NCI-H82 treated with DMSO at 0.1 percent for 48 hours (cell line): Measurements from ENCODE around the gene HAPLN2.
"Not testable (repeated sequence)": the region's sequence is repeated elsewhere in the genome, so short reads cannot be mapped to it uniquely, and the experiment has no call there.

Source experiments
- DNase-seq: peaks from one replicate; lab custom pipeline; 2025; ENCODE audit not compliant: unreplicated experiment; lab: John Stamatoyannopoulos, UW

HAPLN2 gene

DNA sequence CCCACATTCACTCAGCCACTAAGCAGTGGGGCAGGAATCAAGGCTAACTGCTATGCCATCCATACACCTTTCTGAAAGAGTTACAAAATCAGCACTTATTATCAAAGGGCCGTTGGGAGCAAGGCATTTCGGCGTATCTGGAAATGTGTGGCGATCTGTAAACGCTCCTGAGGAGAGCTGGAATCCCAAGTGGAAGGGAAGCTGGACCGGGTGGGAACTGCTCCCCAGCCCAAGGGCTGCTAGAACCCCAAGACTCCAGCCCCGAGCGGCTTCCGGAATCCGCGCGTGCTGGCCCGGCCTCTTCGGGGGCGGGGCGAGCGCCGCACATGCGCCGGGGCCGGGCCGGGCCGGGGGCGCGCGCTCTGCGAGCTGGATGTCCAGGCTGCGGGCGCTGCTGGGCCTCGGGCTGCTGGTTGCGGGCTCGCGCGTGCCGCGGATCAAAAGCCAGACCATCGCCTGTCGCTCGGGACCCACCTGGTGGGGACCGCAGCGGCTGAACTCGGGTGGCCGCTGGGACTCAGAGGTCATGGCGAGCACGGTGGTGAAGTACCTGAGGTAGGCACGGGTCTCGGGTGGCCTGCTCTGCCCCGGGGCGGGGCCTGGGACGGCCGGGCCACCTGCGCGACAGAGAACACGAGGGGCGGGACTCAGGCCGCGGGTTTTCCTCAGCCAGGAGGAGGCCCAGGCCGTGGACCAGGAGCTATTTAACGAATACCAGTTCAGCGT, 27.6 kb upstream of the HAPLN2 start, which contains the start of gene NAXE:
Gene NAXE, plus strand, starts transcription at position 345 of the 726 bp plus-strand sequence. Its CDS starts 29 bp downstream, at position 374.
- peak; percentile 29 for DNase-seq

- DNase-seq: no peak
These were observed 26.9 kb upstream of the HAPLN2 start for GRCh38 chr1:156592158-156592909.

DNA sequence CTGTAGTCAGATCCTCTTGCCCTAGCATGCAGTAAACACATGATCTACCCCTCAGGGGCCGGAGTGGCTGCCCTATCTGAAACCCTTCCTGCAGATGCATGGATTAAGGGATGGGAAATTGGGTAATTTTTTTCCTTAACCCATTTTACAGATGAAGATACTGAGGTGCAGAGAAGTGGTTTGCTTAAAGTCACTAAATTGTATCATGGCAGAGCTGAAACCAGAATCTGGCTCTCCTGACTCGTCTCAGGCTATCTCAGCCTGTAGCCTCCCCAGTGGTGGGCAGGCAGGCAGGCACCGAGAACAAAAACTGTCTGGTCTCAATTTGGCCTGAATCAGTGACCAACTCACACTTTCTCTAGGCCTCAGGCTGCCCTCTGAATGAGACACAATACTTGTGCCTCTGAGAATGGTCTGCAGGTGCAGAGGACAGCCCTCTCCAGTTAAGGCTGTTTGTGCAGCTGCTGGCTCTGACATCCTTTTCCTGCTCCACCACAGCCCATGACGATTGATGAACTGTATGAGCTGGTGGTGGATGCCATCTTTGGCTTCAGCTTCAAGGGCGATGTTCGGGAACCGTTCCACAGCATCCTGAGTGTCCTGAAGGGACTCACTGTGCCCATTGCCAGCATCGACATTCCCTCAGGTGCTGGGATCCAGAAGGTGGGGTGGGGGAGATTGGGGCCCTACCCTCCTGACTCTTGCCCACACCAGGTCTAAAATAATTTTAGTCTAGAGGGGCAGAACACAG, 26.1 kb upstream of the HAPLN2 start:
- DNase-seq: no peak

GRCh38 chr1:156593661-156593989, 25.6 kb upstream of the HAPLN2 start:
- DNase-seq: no peak

- DNase-seq: no peak
These were observed 25.0 kb upstream of the HAPLN2 start for GRCh38 chr1:156594190-156594589.

DNA sequence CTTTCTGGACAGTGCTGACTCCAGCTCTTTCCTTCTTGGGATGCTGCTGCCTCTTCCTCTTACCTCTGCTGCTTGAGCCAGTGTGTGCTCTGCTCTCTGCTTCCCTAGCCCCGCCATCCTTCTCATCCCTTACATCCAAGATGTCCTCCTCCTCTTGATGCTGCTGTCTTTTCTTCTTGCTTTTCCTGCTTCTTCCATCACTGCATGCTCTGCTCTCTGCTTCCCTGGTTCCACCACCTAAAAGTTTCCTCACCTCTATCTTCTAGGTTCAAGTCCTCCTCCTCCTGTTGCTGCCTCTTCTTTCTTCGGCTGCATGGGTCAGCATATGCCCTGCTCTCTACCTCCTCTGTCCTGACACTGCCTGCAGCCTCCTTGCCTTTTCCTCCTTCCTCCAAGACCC, 24.2 kb upstream of the HAPLN2 start:
- DNase-seq: no peak

- DNase-seq: no peak
These were observed 22.8 kb upstream of the HAPLN2 start for GRCh38 chr1:156596426-156596825.

GRCh38 chr1:156598125-156598524, 21.1 kb upstream of the HAPLN2 start:
- DNase-seq: no peak

- no peak for DNase-seq
These were observed 20.3 kb upstream of the HAPLN2 start for GRCh38 chr1:156598731-156599432.

DNA sequence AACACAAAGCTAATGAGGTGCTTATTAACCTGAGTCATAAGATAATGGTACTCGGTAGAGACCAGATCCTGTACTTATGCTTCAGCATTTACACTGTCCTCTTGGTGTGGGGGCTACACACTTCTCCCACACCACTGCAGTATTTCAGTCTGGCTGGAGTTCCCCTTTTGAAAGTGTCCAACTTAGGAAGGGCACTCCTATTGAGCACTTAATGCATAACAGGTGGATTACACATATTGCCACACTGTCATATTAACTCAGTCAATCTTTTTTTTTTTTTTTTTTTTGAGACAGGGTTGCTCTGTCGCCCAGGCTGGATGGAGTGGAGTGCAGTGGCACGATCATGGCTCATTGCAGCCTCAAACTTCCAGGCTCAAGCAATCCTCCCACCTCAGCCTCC, 19.4 kb upstream of the HAPLN2 start:
- no peak for DNase-seq

GRCh38 chr1:156600733-156601121, 18.5 kb upstream of the HAPLN2 start:
- no peak for DNase-seq

GRCh38 chr1:156601122-156601830, 17.9 kb upstream of the HAPLN2 start, which contains the start of gene GPATCH4:
Gene GPATCH4 (minus strand): TSS chr1:156601479.
- DNase-seq: peak; percentile 71

- no peak for DNase-seq
These were observed 17.3 kb upstream of the HAPLN2 start for GRCh38 chr1:156601892-156602291.

DNA sequence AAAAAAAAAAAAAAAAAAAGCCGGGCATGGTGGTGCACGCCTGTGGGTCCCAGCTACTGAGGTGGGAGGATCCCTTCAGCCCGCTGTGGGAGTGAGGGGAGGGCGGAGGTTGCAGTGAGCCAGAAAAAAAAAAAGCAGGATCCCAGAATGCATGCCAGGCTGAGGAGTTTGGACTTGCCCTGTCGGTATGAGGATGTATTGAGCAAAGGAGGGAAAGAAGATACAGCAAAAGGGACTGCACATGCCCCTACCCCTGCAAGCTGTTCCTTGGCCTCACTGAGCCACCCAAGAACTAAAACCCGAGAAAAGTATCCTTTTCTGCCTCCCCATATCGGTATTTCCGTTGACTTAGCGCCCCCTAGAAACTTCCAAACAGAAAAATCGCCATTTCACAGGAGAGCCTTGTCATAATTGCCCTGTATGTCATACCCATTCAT, 16.6 kb upstream of the HAPLN2 start:
- no peak for DNase-seq

- DNase-seq: not testable (repeated sequence)
These were observed 11.9 kb upstream of the HAPLN2 start for GRCh38 chr1:156607344-156607743.

GRCh38 chr1:156608036-156608674, 11.1 kb upstream of the HAPLN2 start:
- peak; percentile 85 for DNase-seq

GRCh38 chr1:156608981-156609380, 10.2 kb upstream of the HAPLN2 start:
- peak; percentile 28 for DNase-seq

DNA sequence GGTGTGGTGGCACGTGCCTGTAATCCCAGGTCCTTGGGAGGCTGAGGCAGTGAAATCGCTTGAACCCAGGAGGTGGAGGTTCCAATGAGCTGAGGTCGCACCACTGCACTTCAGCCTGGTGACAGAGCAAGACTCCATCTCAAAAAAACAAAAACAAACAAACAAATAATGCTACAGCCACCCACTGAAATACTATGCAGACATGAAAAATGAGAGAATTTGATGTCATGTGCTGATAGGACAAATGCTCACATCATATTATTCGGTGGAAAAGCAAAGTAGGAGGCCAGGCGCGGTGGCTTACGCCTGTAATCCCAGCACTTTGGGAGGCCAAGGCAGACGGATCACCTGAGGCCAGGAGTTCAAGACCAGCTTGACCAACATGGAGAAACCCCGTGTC, 9.1 kb upstream of the HAPLN2 start:
- DNase-seq: not testable (repeated sequence)

DNA sequence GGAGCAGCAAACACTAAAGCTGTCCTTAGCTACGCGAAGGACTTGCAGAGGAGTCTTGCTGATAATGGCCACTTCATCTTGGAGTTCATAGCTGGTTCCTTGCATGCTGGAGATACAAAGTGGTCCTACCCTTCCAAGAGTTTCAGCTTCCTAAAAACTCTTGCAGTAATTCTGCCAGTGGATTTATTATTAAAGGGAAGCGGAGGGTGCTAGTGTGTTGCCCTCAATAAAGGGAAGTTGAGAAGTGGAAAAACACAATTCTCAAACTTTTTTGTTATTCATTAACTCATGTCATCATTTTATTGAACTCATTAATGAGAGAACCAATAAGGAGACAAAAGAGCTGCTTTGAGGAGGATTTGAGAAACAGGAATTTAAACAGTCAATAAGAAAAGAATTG, 6.5 kb upstream of the HAPLN2 start:
- no peak for DNase-seq

- no peak for DNase-seq
These were observed 3.3 kb upstream of the HAPLN2 start for GRCh38 chr1:156615946-156616345.
